Liver (tissue), 9 donors: Measurements from ENCODE around the gene BMAL1. TPM values are rescaled to one million over a fixed set of nuclear protein-coding genes. Genes with fewer than 3 reads are reported as not detected.

Experiments used
- DNase-seq: peaks from one replicate; pipeline ENCODE4 v3.0.0-alpha.2; 2017; ENCODE audit warnings: low spot score
- H3K27ac ChIP-seq, 2 donors: one replicate each; pipeline ENCODE4 v1.7.0; 2013; ENCODE audit warnings: inconsistent platforms in 2 of 2, low read length in 2 of 2, control low read depth in 1 of 2, low read depth in 1 of 2, mild to moderate bottlenecking in 1 of 2
- H3K27me3 ChIP-seq, 4 donors: one replicate each; pipeline versions ENCODE4 v1.6.1 to v1.7.0; 2013; ENCODE audit warnings: low read length in 3 of 4, inconsistent platforms in 1 of 4, mild to moderate bottlenecking in 1 of 4, moderate library complexity in 1 of 4; ENCODE audit not compliant: control insufficient read depth in 4 of 4, insufficient read depth in 4 of 4
- H3K36me3 ChIP-seq, 4 donors: one replicate each; pipeline versions ENCODE4 v1.6.1 to v1.7.0; 2013; ENCODE audit warnings: low read length in 3 of 4, mild to moderate bottlenecking in 3 of 4, low read depth in 1 of 4, moderate library complexity in 1 of 4; ENCODE audit not compliant: control insufficient read depth in 4 of 4, insufficient read depth in 3 of 4
- H3K4me1 ChIP-seq, 4 donors: one replicate each; pipeline versions ENCODE4 v1.6.1 to v1.7.0; 2013; ENCODE audit warnings: low read length in 3 of 4, mild to moderate bottlenecking in 3 of 4, moderate library complexity in 1 of 4; ENCODE audit not compliant: control insufficient read depth in 4 of 4, insufficient read depth in 4 of 4
- H3K4me3 ChIP-seq, 3 donors: one replicate each; pipeline versions ENCODE4 v1.6.1 to v1.7.0; 2013; ENCODE audit warnings: low read length in 3 of 3, control low read depth in 1 of 3, low read depth in 1 of 3, mild to moderate bottlenecking in 1 of 3
- H3K9ac ChIP-seq, 2 donors: one replicate each; pipeline ENCODE4 v1.7.0; 2013; ENCODE audit warnings: low read length in 2 of 2, mild to moderate bottlenecking in 2 of 2, moderate library complexity in 2 of 2, control low read depth in 1 of 2, low read depth in 1 of 2
- H3K9me3 ChIP-seq, 4 donors: one replicate each; pipeline versions ENCODE4 v1.6.1 to v1.7.0; 2013; ENCODE audit warnings: low read length in 3 of 4; ENCODE audit not compliant: control insufficient read depth in 4 of 4
- CTCF ChIP-seq: fragments of 150-350 bp; IDR thresholded peaks from 2 replicates; pipeline ENCODE4 v1.5.1; 2017; ENCODE audit warnings: improper control_type of control experiment, low read depth, low read length; ENCODE audit not compliant: missing input control
- JUND ChIP-seq, 2 donors: IDR thresholded peaks; 2 replicates each; pipeline ENCODE4 v1.6.1; 2016; ENCODE audit warnings: antibody characterized with exemption in 2 of 2
- MAX ChIP-seq: IDR thresholded peaks from 2 replicates; pipeline ENCODE4 v1.6.1; 2016; ENCODE audit warnings: antibody characterized with exemption
- NR2F2 ChIP-seq: IDR thresholded peaks from 2 replicates; pipeline ENCODE4 v1.6.1; 2016; ENCODE audit warnings: antibody characterized with exemption
- RAD21 ChIP-seq, 2 donors: IDR thresholded peaks; 2 replicates each; pipeline ENCODE4 v1.6.1; 2016; ENCODE audit warnings: antibody characterized with exemption in 2 of 2, mild to moderate bottlenecking in 2 of 2
- REST ChIP-seq: IDR thresholded peaks from 2 replicates; pipeline ENCODE4 v1.6.1; 2016; ENCODE audit warnings: antibody characterized with exemption, mild to moderate bottlenecking
- RXRA ChIP-seq, 2 donors: IDR thresholded peaks; 2 replicates each; pipeline ENCODE4 v1.6.1; 2017 to 2018; ENCODE audit warnings: antibody characterized with exemption in 2 of 2, mild to moderate bottlenecking in 1 of 2
- SP1 ChIP-seq: IDR thresholded peaks from 2 replicates; pipeline ENCODE4 v1.6.1; 2018; ENCODE audit warnings: antibody characterized with exemption, mild to moderate bottlenecking
- YY1 ChIP-seq: IDR thresholded peaks from 2 replicates; pipeline ENCODE4 v1.6.1; 2016; ENCODE audit warnings: antibody characterized with exemption, mild to moderate bottlenecking
- ZBTB33 ChIP-seq: IDR thresholded peaks from 2 replicates; pipeline ENCODE4 v1.6.1; 2016; ENCODE audit warnings: antibody characterized with exemption
- WGBS: extraction: QIAGEN DNeasy Blood & Tissue Kit; methylation state at CpG from one replicate; pipeline ENCODE4 v1.1.7; 2013; 5-methylcytosine and 5-hydroxymethylcytosine counted together
- polyA plus RNA-seq, 2 donors: library from polyadenylated mRNA; stranded (reverse) in 1 of 2; unstranded in 1 of 2; fragments of 200-250 nt in 1 of 2; fragments of >200 nt in 1 of 2; fragmentation: Nextera tagmentation in 1 of 2; extraction: Ambion mirVana in 1 of 2; gene quantifications; one replicate each; pipeline versions ENCODE4 v1.2.1 to v1.2.3, GENCODE V29; 2013 to 2015
- total RNA-seq, 2 donors: library from RNA; depleted of rRNA; stranded (reverse); fragments of >200 nt; gene quantifications; one replicate each; pipeline ENCODE4 v1.2.3, GENCODE V29; 2014
- donor health status: healthy.
- donor health status: healthy.
- donor health status: healthy.
- donor health status: healthy.
- donor health status: healthy.

The BMAL1 gene
- total and polyA plus RNA-seq, 4 donors: 4.7 to 39.0 (median 15.0) TPM

GRCh38 chr11:13373216-13373615 is 95.6 kb downstream of the BMAL1 start:
- no peak overlapping the region for H3K9ac ChIP-seq
- no peak for TF ChIP-seq MAX
- no peak for TF ChIP-seq REST
- no peak for TF ChIP-seq YY1
- no peak for TF ChIP-seq SP1
- no peak for TF ChIP-seq RAD21 (IDR thresholded peaks at IDR 0.05)
- no peak for TF ChIP-seq RXRA (IDR thresholded peaks at IDR 0.05)
- no peak for TF ChIP-seq NR2F2
- H3K4me3 ChIP-seq: no peak overlapping the region
- H3K36me3 ChIP-seq: peaks cover 10 to 96% (median 87%) of the 10 kb centered on the region in 4 donors
- H3K27ac ChIP-seq: no peak overlapping the region
- H3K9me3 ChIP-seq: no peaks in the 10 kb centered on the region
- no peak for DNase-seq
- 98% methylated on average over 2 of the region's 2 CpGs for WGBS
- H3K27me3 ChIP-seq: no peaks in the 10 kb centered on the region
- no peaks in the 10 kb centered on the region for H3K4me1 ChIP-seq

- DNase-seq: no peak
- Histone ChIP-seq H3K9me3 (no peaks in the 10 kb centered on the region), H3K9ac (no peak overlapping the region), H3K27ac (no peak overlapping the region), H3K4me3 (no peak overlapping the region), H3K27me3 (no peaks in the 10 kb centered on the region), H3K36me3 (peaks cover 7 to 93% (median 89%) of the 10 kb centered on the region in 4 donors), H3K4me1 (no peaks in the 10 kb centered on the region)
- TF ChIP-seq YY1 (no peak), REST (no peak), ZBTB33 (no peak), RAD21 (IDR thresholded peaks at IDR 0.05) (no peak), CTCF (no peak), SP1 (no peak), JUND (IDR thresholded peaks at IDR 0.05) (no peak), NR2F2 (no peak)
These were observed 98.2 kb downstream of the BMAL1 start for GRCh38 chr11:13375798-13376197.
